SK-N-SH (cell line): Measurements from ENCODE around the gene PTPN4. TPM values are rescaled to one million over a fixed set of nuclear protein-coding genes. Genes with fewer than 3 reads are reported as not detected.

Experiments used
- CTCF ChIA-PET: fragments of 300-600, 350-600 bp; formaldehyde crosslinking; extraction: SDS; loops from one replicate; lab custom pipeline; 2021; lab: Yijun Ruan, JAX
- POLR2A ChIA-PET: fragments of 350-600 bp; sonication (Branson Sonifier 250); formaldehyde crosslinking; extraction: SDS; loops from one replicate; lab custom pipeline; 2020; ENCODE audit warnings: antibody characterized with exemption, inconsistent platforms; lab: Yijun Ruan, JAX
- DNase-seq: peaks from one replicate; pipeline ENCODE4 v3.0.0; 2012
- H2AFZ ChIP-seq: fragments of 200-600 bp; sonication (generic); 2 replicates; pipeline ENCODE4 v1.8.1; 2016; ENCODE audit warnings: antibody characterized with exemption, mild to moderate bottlenecking, low read depth
- H3F3A ChIP-seq: fragments of 200-600 bp; sonication (generic); replicated peaks from 2 replicates; pipeline ENCODE3; 2016; ENCODE audit warnings: antibody characterized with exemption, mild to moderate bottlenecking; ENCODE audit not compliant: insufficient read depth
- H3K27ac ChIP-seq, 2 experiments: fragments of 200-500 bp in 1 of 2; fragments of 200-600 bp in 1 of 2; sonication (Bioruptor generic) in 1 of 2; sonication (generic), shearing (Covaris generic) in 1 of 2; 2 replicates each; pipeline versions ENCODE4 v1.5.1 to v1.6.1; 2014 to 2016; ENCODE audit warnings: low read depth in 2 of 2, inconsistent platforms in 1 of 2, low read length in 1 of 2, mild to moderate bottlenecking in 1 of 2, mixed read lengths in 1 of 2
- H3K27me3 ChIP-seq: fragments of 200-600 bp; sonication (generic), shearing (Covaris generic); 2 replicates; pipeline ENCODE4 v1.6.1; 2016; ENCODE audit warnings: mixed run types; ENCODE audit not compliant: insufficient read depth
- H3K36me3 ChIP-seq, 2 experiments: fragments of 200-500 bp in 1 of 2; fragments of 200-600 bp in 1 of 2; sonication (Bioruptor generic) in 1 of 2; sonication (generic) in 1 of 2; replicated peaks in 1 of 2; 2 replicates each; pipeline versions ENCODE3 to v1.5.1; 2014 to 2016; ENCODE audit warnings: low read length in 1 of 2, mild to moderate bottlenecking in 1 of 2; ENCODE audit not compliant: insufficient read depth in 2 of 2, control insufficient read depth in 1 of 2
- H3K4me1 ChIP-seq, 2 experiments: fragments of 200-500 bp in 1 of 2; fragments of 200-600 bp in 1 of 2; sonication (Bioruptor generic) in 1 of 2; sonication (generic), shearing (Covaris generic) in 1 of 2; 2 replicates each; pipeline versions ENCODE4 v1.5.1 to v1.6.1; 2014 to 2016; ENCODE audit warnings: low read depth in 1 of 2, low read length in 1 of 2, mixed run types in 1 of 2; ENCODE audit not compliant: insufficient read depth in 2 of 2, control insufficient read depth in 1 of 2
- H3K4me2 ChIP-seq: fragments of 200-600 bp; sonication (generic), shearing (Covaris generic); 2 replicates; pipeline ENCODE4 v1.6.1; 2017; ENCODE audit warnings: mixed run types
- H3K4me3 ChIP-seq, 2 experiments: fragments of 200-500 bp in 1 of 2; fragments of 200-600 bp in 1 of 2; sonication (Bioruptor generic) in 1 of 2; sonication (generic), shearing (Covaris generic) in 1 of 2; 2 replicates each; pipeline versions ENCODE4 v1.5.1 to v1.8.1; 2014 to 2016; ENCODE audit warnings: low read depth in 2 of 2, inconsistent platforms in 1 of 2, low read length in 1 of 2, mild to moderate bottlenecking in 1 of 2, mixed read lengths in 1 of 2, moderate library complexity in 1 of 2
- H3K79me2 ChIP-seq: fragments of 200-600 bp; sonication (generic); 2 replicates; pipeline ENCODE4 v1.8.1; 2017; ENCODE audit warnings: mild to moderate bottlenecking; ENCODE audit not compliant: insufficient read depth
- H3K9ac ChIP-seq: fragments of 200-600 bp; sonication (generic); 2 replicates; pipeline ENCODE4 v1.6.1; 2017; ENCODE audit warnings: mixed run types
- H3K9me2 ChIP-seq: fragments of 200-600 bp; sonication (generic); 2 replicates; pipeline ENCODE4 v1.6.1; 2017; ENCODE audit warnings: mixed run types
- H3K9me3 ChIP-seq: fragments of 200-600 bp; sonication (generic); 2 replicates; pipeline ENCODE4 v1.6.1; 2017; ENCODE audit warnings: mixed run types, mild to moderate bottlenecking, moderate library complexity
- H4K20me1 ChIP-seq: fragments of 200-600 bp; sonication (generic); 2 replicates; pipeline ENCODE4 v1.6.1; 2017; ENCODE audit warnings: mild to moderate bottlenecking, mixed run types; ENCODE audit not compliant: insufficient read depth
- CTCF ChIP-seq: fragments of 200-600 bp; sonication (generic); IDR thresholded peaks from 2 replicates; pipeline ENCODE4 v1.6.1; 2017; ENCODE audit warnings: antibody characterized with exemption, mild to moderate bottlenecking, moderate library complexity
- ELF1 ChIP-seq: IDR thresholded peaks from 2 replicates; pipeline ENCODE4 v1.4.0; 2012
- EP300 ChIP-seq, 2 experiments: IDR thresholded peaks; 2 replicates each; pipeline versions ENCODE4 v1.4.0 to v1.6.1; 2012; ENCODE audit warnings: borderline replicate concordance in 1 of 2, low read depth in 1 of 2, low read length in 1 of 2
- FOSL2 ChIP-seq: IDR thresholded peaks from 2 replicates; pipeline ENCODE4 v1.4.0; 2012; ENCODE audit warnings: low read depth, mild to moderate bottlenecking, moderate library complexity, borderline replicate concordance
- FOXJ3 ChIP-seq: sonication (generic); formaldehyde crosslinking; IDR thresholded peaks from 2 replicates; pipeline ENCODE4 v1.5.1; 2020; ENCODE audit warnings: mild to moderate bottlenecking, missing genetic modification reagents
- GABPA ChIP-seq: IDR thresholded peaks from 2 replicates; pipeline ENCODE4 v1.4.0; 2012; ENCODE audit warnings: low read depth, mild to moderate bottlenecking
- GATA2 ChIP-seq: sonication (generic); formaldehyde crosslinking; IDR thresholded peaks from 2 replicates; pipeline ENCODE4 v1.5.0; 2020; ENCODE audit warnings: mild to moderate bottlenecking, missing genetic modification reagents
- NFIC ChIP-seq: IDR thresholded peaks from 2 replicates; pipeline ENCODE4 v1.4.0; 2012; ENCODE audit warnings: borderline replicate concordance
- POLR2AphosphoS5 ChIP-seq: IDR thresholded peaks from 2 replicates; pipeline ENCODE4 v1.6.1; 2012; ENCODE audit warnings: low read depth, low read length
- RAD21 ChIP-seq: IDR thresholded peaks from 2 replicates; pipeline ENCODE4 v1.6.1; 2012; ENCODE audit warnings: mild to moderate bottlenecking, low read length
- RCOR1 ChIP-seq: fragments of 150-350 bp; IDR thresholded peaks from 2 replicates; pipeline ENCODE4 v1.6.1; 2017; ENCODE audit warnings: antibody characterized with exemption, low read length
- RFX5 ChIP-seq: IDR thresholded peaks from 2 replicates; pipeline ENCODE4 v1.6.1; 2012; ENCODE audit warnings: mild to moderate bottlenecking, improper control_type of control experiment, low read length
- TAF1 ChIP-seq: IDR thresholded peaks from 2 replicates; pipeline ENCODE4 v1.6.1; 2012; ENCODE audit warnings: low read depth, mild to moderate bottlenecking, low read length, moderate library complexity, borderline replicate concordance
- TCF12 ChIP-seq: IDR thresholded peaks from 2 replicates; pipeline ENCODE4 v1.4.0; 2012
- YY1 ChIP-seq: IDR thresholded peaks from 2 replicates; pipeline ENCODE4 v1.4.0; 2012; ENCODE audit warnings: low read depth, mild to moderate bottlenecking
- ZBTB33 ChIP-seq: IDR thresholded peaks from 2 replicates; pipeline ENCODE4 v1.4.0; 2012; ENCODE audit warnings: low read depth, borderline replicate concordance
- WGBS: methylation state at CpG from one replicate; pipeline ENCODE4 v1.1.6; 2017; ENCODE audit warnings: low lambda C conversion rate; 5-methylcytosine and 5-hydroxymethylcytosine counted together
- polyA plus RNA-seq, 3 experiments: library from polyadenylated mRNA; depleted of rRNA; stranded (reverse); fragments of >200 nt; gene quantifications; 2 replicates each; pipeline ENCODE4 v1.2.3, GENCODE V29; 2012
- TF ChIP-seq, protein P1 (sequence below): IDR thresholded peaks from 2 replicates; pipeline ENCODE4 v1.6.1; 2012; ENCODE audit warnings: mild to moderate bottlenecking, low read depth, low read length, moderate library complexity
- TF ChIP-seq, protein P2 (sequence below): fragments of 150-350 bp; IDR thresholded peaks from 2 replicates; pipeline ENCODE4 v1.6.1; 2017; ENCODE audit warnings: antibody characterized with exemption, low read length, low read depth, borderline replicate concordance
- TF ChIP-seq, protein P3 (sequence below): fragments of 150-350 bp; IDR thresholded peaks from 2 replicates; pipeline ENCODE4 v1.6.1; 2016; ENCODE audit warnings: mild to moderate bottlenecking, low read depth, low read length

Gene PTPN4
- polyA plus RNA-seq, 1 of the 3 experiments (the other 2 are of a cell fraction), result 6.2 TPM

DNA sequence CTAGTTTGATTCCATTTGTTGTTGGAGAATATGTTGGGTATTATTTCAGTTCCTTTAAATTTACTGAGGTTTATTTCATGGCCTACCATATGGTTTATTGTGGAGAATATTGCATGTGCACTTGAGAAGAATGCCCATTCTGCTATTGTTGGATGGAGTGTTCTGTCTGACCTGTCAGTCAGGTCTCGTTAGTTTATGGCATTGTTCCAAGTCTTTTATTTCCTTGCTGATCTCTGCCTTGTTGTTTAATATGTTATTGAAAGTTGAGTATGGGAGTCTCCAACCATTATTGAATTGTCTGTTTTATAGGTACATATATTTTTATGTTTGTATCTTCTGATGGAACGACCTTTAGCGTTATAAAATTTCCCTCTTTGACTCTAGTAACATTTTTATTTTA lies 86.3 kb downstream of the PTPN4 start:
- Histone ChIP-seq H3K27ac (no peak overlapping the region), H3K4me1 (no peaks in the 10 kb centered on the region; a peak in 2 of 4 replicates), H3K9me2 (no peaks in the 10 kb centered on the region), H3K4me2 (no peak overlapping the region), H3K79me2 (no peaks in the 10 kb centered on the region; the same call in 1 of the 2 replicates), H3K9ac (no peak overlapping the region), H3K4me3 (no peak overlapping the region), H3K27me3 (no peaks in the 10 kb centered on the region), H3F3A (peaks cover 14% of the 10 kb centered on the region), H2AFZ (no peak overlapping the region), H3K36me3 (no peaks in the 10 kb centered on the region), H4K20me1 (no peaks in the 10 kb centered on the region), H3K9me3 (no peaks in the 10 kb centered on the region; the same call in 1 of the 2 replicates)
- TF ChIP-seq TAF1 (no peak), CTCF (no peak), FOSL2 (no peak), RCOR1 (no peak), FOXJ3 (CRISPR knock-in tag) (no peak), NFIC (no peak), RFX5 (no peak), GABPA (no peak), YY1 (no peak), TCF12 (no peak), GATA2 (CRISPR knock-in tag) (no peak), EP300 (IDR thresholded peaks at IDR 0.05; ENCODE audit: borderline replicate concordance in 1 of 2, low read depth in 1 of 2, low read length in 1 of 2) (no peak), RAD21 (no peak), ZBTB33 (no peak), ELF1 (no peak), POLR2AphosphoS5 (no peak)
- TF ChIP-seq, protein P1, sequence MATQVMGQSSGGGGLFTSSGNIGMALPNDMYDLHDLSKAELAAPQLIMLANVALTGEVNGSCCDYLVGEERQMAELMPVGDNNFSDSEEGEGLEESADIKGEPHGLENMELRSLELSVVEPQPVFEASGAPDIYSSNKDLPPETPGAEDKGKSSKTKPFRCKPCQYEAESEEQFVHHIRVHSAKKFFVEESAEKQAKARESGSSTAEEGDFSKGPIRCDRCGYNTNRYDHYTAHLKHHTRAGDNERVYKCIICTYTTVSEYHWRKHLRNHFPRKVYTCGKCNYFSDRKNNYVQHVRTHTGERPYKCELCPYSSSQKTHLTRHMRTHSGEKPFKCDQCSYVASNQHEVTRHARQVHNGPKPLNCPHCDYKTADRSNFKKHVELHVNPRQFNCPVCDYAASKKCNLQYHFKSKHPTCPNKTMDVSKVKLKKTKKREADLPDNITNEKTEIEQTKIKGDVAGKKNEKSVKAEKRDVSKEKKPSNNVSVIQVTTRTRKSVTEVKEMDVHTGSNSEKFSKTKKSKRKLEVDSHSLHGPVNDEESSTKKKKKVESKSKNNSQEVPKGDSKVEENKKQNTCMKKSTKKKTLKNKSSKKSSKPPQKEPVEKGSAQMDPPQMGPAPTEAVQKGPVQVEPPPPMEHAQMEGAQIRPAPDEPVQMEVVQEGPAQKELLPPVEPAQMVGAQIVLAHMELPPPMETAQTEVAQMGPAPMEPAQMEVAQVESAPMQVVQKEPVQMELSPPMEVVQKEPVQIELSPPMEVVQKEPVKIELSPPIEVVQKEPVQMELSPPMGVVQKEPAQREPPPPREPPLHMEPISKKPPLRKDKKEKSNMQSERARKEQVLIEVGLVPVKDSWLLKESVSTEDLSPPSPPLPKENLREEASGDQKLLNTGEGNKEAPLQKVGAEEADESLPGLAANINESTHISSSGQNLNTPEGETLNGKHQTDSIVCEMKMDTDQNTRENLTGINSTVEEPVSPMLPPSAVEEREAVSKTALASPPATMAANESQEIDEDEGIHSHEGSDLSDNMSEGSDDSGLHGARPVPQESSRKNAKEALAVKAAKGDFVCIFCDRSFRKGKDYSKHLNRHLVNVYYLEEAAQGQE, result no peak
- TF ChIP-seq, protein P2, sequence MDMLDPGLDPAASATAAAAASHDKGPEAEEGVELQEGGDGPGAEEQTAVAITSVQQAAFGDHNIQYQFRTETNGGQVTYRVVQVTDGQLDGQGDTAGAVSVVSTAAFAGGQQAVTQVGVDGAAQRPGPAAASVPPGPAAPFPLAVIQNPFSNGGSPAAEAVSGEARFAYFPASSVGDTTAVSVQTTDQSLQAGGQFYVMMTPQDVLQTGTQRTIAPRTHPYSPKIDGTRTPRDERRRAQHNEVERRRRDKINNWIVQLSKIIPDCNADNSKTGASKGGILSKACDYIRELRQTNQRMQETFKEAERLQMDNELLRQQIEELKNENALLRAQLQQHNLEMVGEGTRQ, result no peak
- TF ChIP-seq, protein P3, sequence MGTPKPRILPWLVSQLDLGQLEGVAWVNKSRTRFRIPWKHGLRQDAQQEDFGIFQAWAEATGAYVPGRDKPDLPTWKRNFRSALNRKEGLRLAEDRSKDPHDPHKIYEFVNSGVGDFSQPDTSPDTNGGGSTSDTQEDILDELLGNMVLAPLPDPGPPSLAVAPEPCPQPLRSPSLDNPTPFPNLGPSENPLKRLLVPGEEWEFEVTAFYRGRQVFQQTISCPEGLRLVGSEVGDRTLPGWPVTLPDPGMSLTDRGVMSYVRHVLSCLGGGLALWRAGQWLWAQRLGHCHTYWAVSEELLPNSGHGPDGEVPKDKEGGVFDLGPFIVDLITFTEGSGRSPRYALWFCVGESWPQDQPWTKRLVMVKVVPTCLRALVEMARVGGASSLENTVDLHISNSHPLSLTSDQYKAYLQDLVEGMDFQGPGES, result no peak
- DNase-seq, result no peak
- POLR2A ChIA-PET, result no interaction called here
- WGBS, result 100% methylated on average over 3 of the region's 3 CpGs
- CTCF ChIA-PET, result no interaction called here
